HG02759 (cell line): ENCODE results near the gene DENND6B.

Experiments
- ATAC-seq: cut with Tn5 transposase; IDR thresholded peaks from one replicate; pipeline ENCODE4 v1.9.1; 2021; ENCODE audit warnings: mild to moderate bottlenecking, moderate library complexity; ENCODE audit not compliant: unreplicated experiment

DENND6B gene

GRCh38 chr22:50305393-50305922, 21.4 kb downstream of the DENND6B start:
- ATAC-seq, result no peak

GRCh38 chr22:50304528-50305392, 22.1 kb downstream of the DENND6B start:
- no peak for ATAC-seq

- no peak for ATAC-seq
Observed at GRCh38 chr22:50303848-50304527, 22.8 kb downstream of the DENND6B start.

- no peak for ATAC-seq
Observed at GRCh38 chr22:50303515-50303847, 23.3 kb downstream of the DENND6B start.

GRCh38 chr22:50302564-50302963, 24.2 kb downstream of the DENND6B start:
- no peak for ATAC-seq

GRCh38 chr22:50302041-50302541, 24.7 kb downstream of the DENND6B start:
- no peak for ATAC-seq

GRCh38 chr22:50301581-50301991, 25.2 kb downstream of the DENND6B start:
- no peak for ATAC-seq

GRCh38 chr22:50300620-50301257, 26.1 kb downstream of the DENND6B start:
- ATAC-seq, result no peak

GRCh38 chr22:50299785-50300619, 26.8 kb downstream of the DENND6B start:
- ATAC-seq, result no peak

- no peak for ATAC-seq
Observed at GRCh38 chr22:50298937-50299784, 27.7 kb downstream of the DENND6B start.

- ATAC-seq, result no peak
Observed at GRCh38 chr22:50298266-50298637, 28.6 kb downstream of the DENND6B start.

GRCh38 chr22:50297510-50298265, 29.1 kb downstream of the DENND6B start:
- ATAC-seq, result no peak

GRCh38 chr22:50296658-50297490, 29.9 kb downstream of the DENND6B start:
- no peak for ATAC-seq

GRCh38 chr22:50294319-50294656, 32.5 kb downstream of the DENND6B start:
- ATAC-seq, result no peak

- ATAC-seq, result no peak
Observed at GRCh38 chr22:50293441-50294318, 33.1 kb downstream of the DENND6B start.

- no peak for ATAC-seq
Observed at GRCh38 chr22:50292643-50293440, 34.0 kb downstream of the DENND6B start.
